A549 treated with CORT108297 at 1 μM for 4 hours (cell line): ENCODE measurements around the gene C1QTNF1. TPM values are rescaled to one million over a fixed set of nuclear protein-coding genes. Genes with fewer than 3 reads are reported as not detected.

Experiments
- total RNA-seq: library from RNA; stranded (reverse); fragments of 200-300 nt; extraction: Qiagen RNA extraction; gene quantifications from 5 replicates; pipeline ENCODE4 v1.2.3, GENCODE V29; 2022

C1QTNF1 gene, protein sequence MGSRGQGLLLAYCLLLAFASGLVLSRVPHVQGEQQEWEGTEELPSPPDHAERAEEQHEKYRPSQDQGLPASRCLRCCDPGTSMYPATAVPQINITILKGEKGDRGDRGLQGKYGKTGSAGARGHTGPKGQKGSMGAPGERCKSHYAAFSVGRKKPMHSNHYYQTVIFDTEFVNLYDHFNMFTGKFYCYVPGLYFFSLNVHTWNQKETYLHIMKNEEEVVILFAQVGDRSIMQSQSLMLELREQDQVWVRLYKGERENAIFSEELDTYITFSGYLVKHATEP
- 35.8 to 45.3 TPM (median 40.2 TPM) in 5 replicates for total RNA-seq

DNA sequence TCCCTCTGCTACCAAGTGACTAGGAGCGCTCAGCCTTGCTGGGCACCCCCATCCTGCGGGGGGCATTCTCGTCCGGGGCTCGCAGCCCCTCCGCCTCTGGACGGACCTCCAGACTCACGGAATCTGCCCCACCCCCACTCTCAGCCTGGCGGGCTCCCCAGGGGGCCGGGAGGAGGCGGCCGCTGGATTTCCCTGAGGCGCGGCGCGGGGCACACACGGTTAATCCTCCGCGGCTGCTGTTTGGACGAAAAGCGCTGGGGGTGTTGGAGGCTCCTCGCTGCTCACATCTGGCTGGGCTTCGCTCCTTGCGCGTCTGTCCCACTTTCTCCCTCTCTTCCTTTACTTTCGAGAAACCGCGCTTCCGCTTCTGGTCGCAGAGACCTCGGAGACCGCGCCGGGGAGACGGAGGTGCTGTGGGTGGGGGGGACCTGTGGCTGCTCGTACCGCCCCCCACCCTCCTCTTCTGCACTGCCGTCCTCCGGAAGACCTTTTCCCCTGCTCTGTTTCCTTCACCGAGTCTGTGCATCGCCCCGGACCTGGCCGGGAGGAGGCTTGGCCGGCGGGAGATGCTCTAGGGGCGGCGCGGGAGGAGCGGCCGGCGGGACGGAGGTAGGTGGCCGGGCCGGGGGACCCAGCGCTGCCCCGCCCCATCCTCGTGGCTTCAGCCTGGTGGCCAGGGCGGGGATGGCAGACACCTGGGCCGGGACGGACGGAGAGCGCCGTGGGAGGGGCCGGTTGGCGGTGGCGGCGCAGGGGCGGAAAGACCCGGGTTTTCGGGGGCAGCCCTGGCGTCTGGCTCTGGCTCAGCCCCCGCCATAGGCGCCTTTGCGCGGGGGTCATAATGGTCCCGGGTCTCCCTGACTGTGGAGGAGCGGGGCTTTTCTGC, at the start of gene C1QTNF1:
Gene C1QTNF1, plus strand, starts transcription at position 284 of the 886 bp plus-strand sequence. CDS start 19,800 bp downstream, outside the sequence.

DNA sequence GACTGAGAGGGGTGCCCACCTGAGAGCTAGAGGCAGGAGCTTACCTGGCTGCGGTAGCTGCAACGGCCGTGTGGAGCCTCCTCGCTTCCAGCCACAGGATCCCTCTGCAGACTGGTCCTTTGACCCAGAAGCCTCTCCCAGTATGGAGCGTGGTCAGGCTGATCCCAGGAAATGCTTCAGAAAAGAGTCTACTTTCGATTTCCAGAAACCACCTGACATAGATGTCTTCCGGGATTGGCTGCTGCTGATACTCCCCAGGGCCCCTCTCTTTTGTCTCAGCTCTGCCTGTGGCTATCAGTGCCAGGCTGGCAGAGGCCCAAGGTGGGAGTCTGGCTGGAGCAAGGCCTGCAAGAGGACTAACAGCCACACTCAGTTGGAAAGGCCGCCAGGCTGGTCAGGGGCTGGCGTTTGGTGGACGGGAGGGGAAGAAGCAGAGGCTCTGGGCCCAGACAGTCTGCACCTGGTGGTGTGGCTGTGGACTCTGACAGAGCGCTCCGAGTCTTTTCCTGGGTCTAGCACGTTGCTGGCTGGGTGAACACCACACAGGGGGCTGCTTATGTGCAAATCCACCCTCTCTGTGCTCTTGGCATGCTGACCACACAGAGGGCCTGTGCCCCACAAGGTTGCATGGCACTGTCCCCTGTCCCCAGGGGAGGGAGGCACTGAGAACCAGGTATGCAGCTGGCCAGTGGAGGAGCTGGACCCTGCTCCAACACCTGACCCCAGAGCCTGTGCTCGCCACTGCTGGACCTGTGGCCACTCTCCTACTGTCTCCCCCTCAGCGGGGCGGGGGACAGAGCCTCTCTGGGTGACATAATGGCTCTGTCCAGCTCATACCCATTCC, 44.0 kb upstream of the C1QTNF1 start, which contains the start of gene LGALS3BP:
Gene LGALS3BP, minus strand, starts transcription at position 144 of the 844 bp plus-strand sequence. CDS start 2,732 bp downstream, outside the sequence.

DNA sequence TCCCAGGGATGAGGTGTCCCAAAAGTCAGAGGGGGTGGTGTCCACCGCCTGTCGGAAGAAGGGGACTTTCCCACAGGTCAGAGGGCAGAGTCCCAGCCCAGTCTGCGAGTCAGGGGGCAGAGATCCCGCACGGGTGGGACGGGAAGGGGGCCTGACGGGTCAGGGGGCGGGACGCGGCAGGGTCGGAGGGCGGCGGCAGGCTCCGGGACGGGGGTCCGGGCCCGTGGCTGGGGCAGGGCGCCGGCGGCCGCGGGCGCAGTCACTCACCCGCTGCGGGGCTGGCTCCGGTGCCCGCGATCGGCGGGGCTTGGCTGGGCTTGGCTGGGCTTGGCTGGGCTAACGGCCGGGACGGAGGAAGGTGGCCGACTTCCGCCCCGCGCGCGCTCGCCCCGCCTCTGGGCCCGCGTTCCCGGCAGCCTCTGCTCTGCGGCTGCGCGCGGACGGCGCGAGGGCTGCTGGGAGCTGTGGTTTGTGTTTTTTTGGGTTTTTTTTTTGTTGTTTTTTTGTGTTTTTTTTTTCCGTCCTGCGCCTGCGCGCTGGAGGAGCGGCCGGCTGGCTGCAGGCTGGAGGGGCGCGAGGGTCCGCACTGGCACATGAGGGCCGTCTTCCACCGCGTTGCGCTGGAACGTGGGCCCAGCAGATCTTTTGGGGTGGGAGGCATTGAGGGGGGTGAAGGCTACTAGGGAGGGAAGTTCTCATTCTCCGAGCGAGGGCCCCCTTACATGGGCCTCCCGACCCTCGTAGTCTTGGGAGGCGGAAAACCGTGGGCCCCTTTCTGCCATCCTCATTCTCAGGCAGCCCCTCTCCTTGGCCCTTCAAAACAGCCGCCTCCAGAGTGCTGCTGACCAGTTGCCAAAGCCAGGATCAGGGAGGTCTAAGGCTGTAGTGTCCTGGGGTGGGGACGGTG, 14.3 kb upstream of the C1QTNF1 start, which contains the start of gene CANT1:
Gene CANT1, minus strand, starts transcription at position 368 of the 907 bp plus-strand sequence. CDS start 12,142 bp downstream, outside the sequence.

DNA sequence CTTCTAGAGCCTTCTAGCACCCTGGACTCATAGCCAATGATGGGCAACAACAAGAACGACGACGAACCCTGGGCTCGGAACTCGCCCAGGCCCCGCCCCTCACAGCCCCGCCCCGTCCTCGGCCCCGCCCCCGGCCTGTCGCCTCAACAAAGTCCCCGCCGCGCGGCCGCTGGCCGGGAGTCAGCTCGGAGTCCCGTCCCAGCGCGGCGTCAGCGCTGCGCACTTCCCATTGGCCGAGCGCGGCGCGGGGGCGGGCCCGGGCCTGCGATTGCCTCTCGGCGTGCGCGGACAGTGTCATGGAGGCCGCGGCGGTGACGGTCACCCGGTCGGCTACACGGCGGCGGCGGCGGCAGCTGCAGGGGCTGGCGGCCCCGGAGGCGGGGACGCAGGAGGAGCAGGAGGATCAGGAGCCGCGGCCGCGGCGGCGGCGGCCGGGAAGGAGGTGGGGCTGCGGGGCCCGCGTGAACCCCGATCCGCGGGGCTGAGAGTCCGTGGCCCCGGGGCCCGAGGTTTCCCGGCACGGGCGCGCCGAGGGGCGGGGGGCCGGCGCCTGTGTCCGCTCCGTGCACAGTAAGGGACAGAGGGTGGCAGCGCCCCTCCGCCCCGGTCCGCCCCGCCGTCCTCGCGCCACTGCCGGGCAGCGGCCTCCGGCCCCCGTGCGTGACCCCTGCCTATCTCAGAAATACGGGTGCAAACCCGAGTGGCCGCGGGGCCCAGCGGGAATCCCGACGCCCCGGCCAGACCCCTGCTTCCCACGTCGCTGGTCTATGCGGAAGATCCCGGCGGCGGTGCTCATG, 50.9 kb downstream of the C1QTNF1 start, which contains the start of gene ENGASE:
Gene ENGASE, plus strand, starts transcription at position 176 of the 797 bp plus-strand sequence. Its CDS starts 121 bp downstream, at position 297.

Other genes with a start within 250 kb of the C1QTNF1 start
- 48.9 to 60.7 TPM (median 52.0 TPM) in 5 replicates for gene CYTH1, start 241.9 kb upstream of the C1QTNF1 start, total RNA-seq
- gene USP36, start 183.4 kb upstream of the C1QTNF1 start, total RNA-seq: 50.5 to 64.7 TPM (median 58.8 TPM) in 5 replicates
- gene CEP295NL, start 121.0 kb upstream of the C1QTNF1 start, total RNA-seq: 0.36 to 0.55 TPM (median 0.49 TPM) in 5 replicates
- gene TIMP2, start 98.8 kb upstream of the C1QTNF1 start, total RNA-seq: 185 to 241 TPM (median 206 TPM) in 5 replicates
- 74.5 to 89.6 TPM (median 82.6 TPM) in 5 replicates for gene LGALS3BP, start 44.2 kb upstream of the C1QTNF1 start, total RNA-seq
- 83.1 to 88.4 TPM (median 83.9 TPM) in 5 replicates for gene CANT1, start 14.4 kb upstream of the C1QTNF1 start, total RNA-seq
- gene ENGASE, start 50.7 kb downstream of the C1QTNF1 start, total RNA-seq: 13.0 to 27.2 TPM (median 20.6 TPM) in 5 replicates